ENCODE measurements around the gene LRRC42.
"Not testable (repeated sequence)": the region's sequence is repeated elsewhere in the genome, so short reads cannot be mapped to it uniquely, and the experiment has no call there.

The LRRC42 gene

GRCh38 chr1:53943090-53943489, 3.1 kb upstream of the LRRC42 start:
- DNase-seq = no peak

DNA sequence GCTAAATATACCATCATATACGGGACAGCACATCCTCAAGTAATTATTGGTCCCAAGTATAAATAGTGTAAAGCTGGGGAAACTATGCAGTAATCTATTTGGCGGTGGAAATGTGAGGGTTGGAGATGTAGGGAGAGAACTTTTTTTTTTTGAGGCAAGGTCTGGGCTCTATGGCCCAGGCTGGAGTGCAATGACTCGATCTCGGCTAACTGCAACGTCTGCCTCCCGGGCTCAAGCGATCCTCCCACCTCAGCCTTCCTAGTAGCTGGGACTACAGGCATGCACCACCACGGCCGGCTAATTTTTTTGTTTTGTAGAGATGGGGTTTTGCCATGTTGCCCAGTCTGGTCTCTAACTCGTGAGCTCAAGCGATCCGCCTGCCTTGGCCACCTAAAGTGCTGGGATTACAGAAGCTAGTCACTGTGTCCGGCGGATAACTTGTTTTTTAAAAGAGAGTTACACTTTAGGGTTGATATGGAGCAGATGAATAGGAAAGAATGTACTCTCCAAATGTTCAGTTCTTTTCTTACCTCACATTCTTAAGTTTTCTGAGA, 2.6 kb upstream of the LRRC42 start:
- DNase-seq = no peak

GRCh38 chr1:53944469-53945182, 1.5 kb upstream of the LRRC42 start:
- no peak for DNase-seq

GRCh38 chr1:53945183-53945432, 1.0 kb upstream of the LRRC42 start:
- no peak for DNase-seq

- peak; percentile 97 for DNase-seq
Observed at GRCh38 chr1:53945433-53946251, 508 bp upstream of the LRRC42 start, which contains the start of gene IFT25. TSS of gene IFT25 (minus strand) at chr1:53945699. CDS start at chr1:53940082, 5,617 bp downstream.

DNA sequence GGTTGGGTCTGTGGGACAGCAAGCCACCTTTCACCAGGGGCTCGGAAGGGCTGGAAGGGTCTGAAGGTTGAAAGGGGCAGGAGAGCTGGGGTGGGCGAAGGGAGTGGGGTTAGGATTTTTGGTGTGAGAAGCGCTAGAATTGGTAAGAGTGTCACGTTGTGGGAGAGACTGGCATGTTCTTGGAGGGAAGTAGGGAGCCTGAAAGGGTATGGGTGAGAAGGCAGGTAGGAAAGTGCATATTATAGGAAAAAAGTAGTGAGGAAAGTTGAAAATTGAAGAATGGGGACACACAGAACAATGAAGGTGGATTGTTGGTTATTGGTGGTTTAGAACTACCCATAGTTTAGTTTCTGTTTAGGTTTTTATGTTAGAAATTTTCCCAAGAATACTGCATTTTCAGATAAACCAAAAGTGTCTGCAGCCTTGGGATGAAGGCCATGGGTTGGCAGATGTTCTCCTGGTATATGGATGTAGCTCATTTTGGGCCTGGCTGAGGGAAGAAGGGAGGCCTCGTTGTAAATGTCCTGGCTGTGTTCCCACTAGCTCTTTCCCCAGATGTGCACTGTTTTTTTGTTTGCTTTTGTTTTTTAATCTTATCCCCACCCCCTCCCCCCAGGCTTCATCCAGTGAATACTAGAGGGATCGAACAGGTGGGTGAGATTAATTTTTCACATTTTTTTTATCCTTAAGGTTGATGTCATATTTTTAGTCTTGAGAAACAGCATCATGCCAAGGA, 1.2 kb downstream of the LRRC42 start:
- DNase-seq = no peak

DNA sequence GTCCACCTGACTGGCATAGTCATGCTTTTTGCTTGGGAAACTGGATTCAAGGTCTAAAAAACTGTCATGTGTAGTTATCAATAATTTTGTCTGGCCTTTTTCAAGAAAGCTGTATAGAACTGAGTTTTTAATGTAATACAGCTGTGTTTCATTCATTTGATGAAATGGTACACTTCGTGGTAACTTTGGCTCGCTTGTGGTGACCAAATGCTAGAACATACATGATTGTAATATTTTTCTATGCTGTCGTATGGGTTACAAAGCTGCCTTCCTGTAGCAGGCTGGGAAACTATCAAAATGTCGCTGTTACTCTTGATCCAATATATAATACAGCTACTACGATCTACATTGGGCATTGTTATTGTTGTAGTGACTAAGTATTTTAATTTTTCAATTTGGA, 2.1 kb downstream of the LRRC42 start:
- no peak for DNase-seq

DNA sequence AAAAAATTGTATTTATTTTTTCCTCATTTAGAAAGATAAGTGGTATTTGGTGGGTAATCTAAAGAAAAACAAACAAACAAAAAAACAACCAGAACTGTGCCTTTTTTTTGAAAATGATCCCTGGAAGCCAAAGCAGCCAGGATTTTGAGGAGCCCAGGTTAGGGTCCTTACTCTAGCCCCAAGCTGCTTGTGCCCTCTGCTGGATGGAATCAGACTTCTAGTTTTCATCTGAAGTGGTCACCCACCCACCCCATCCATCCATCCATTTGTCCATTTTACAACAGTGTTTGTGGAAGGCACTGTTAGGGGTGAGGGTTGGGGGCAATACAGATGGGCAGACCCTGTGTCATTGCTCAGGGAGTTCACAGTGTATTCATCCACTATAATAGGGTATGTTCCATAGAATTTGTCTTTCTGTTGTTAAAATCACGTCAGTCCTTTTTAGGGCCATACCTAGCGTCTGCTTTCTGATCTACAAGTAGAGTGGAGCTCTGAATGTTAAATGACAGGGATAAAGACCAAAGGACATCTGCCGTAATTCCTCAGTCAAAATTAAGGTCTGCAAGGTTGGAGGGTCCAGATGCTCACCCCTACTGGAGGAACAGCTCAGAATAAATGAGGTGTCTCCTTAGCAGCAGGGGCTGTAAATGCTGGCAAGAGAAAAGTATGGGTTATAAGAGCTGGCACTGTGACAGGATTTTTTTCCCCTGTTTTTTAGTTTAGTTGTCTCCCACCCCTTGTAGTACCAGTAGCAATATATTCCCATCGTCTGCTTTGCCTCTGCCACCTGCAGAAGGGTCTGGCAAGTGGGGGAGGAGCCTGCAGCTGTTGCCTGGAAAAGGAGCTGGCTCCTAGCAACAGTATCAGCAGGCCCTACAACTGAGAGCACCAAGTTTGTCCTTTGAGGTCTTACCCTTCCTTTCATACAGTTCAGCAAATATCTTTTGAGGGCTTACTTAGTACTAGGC, 3.2 kb downstream of the LRRC42 start:
- DNase-seq = peak; percentile 37

GRCh38 chr1:53951697-53952096, 5.5 kb downstream of the LRRC42 start:
- no peak for DNase-seq

- DNase-seq = no peak
Observed at GRCh38 chr1:53954128-53954527, 8.0 kb downstream of the LRRC42 start.

DNA sequence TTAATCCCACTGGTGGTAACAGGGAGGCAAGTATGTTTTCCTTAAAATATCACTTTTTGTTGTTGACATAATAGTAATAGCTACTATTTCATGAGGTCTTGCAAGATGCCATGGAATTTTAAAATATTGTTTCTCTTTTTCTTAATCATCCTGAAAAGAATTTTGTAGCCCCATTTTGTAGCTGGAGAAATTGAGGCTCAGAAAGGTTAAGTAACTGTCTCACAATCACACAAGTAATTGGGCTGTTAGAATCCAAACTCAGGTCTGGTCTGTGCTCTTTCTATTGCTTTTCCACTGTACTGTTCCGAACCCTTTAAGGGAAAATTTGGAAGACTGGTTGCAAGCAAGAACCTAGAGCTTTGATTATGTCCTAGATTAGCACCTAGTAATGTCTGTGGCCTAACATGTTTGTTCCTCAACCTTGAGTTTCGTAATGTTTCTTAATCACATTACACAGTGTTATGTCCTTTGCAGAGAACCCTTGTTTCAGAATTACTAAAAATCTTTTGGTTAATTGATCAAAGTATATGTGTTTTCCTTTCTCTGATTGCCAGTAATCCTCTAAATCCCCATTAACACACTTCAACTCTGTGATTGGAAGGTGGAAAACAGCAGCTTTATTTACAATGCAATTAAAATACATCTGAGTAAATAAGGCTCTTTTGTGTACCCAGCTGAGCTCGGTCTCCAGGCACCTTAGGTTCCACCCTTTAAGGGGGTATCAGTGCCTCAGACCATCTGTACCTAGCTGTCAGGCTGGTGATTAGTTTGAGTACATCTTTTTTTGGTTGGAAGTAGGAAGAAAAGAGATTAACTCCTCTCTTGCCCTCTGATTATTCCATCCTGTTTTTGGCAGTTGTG, 10.4 kb downstream of the LRRC42 start:
- no peak for DNase-seq

- no peak for DNase-seq
Observed at GRCh38 chr1:53957194-53957818, 11.2 kb downstream of the LRRC42 start.

- peak; percentile 69 for DNase-seq
Observed at GRCh38 chr1:53959664-53960250, 13.6 kb downstream of the LRRC42 start.

GRCh38 chr1:53962395-53962794, 16.2 kb downstream of the LRRC42 start:
- no peak for DNase-seq

DNA sequence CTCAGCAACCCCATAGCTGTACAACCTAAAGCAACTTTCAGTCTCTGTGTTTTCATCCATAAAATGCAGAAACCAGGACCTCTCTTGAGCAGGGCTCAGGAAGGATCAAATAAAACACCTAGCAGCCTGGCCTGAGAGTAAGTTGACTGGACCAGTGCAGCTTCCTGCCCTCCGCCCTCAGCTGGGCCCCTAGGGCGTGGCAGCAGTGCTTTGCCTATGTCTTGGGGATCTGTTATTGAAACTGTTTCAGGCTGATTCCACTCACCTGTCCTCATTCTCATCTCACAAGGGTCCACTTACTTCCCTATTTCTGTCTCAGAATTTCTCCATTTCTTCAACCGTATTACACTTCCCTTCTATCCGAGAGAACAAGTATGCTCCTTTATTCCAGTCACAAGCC, 17.3 kb downstream of the LRRC42 start:
- no peak for DNase-seq

DNA sequence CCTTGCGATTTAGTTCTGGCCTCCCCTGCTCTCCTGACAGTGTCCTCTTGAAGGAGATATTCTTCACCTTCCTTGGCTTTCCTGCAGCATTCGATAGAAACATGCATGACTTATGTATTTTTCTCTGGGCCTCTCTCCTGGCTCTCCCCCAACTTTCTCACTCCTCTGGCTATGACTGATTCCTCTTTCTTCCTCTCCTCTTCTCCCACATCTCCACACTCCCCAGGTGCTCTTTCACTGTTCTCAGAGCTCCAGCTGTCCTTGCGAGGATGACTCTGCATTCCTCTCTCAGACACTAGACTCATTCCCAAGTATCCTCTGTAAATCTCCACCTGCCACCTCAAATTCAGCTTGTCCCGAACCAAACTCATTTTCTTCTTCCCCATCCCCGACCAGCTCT, 18.0 kb downstream of the LRRC42 start:
- no peak for DNase-seq

DNA sequence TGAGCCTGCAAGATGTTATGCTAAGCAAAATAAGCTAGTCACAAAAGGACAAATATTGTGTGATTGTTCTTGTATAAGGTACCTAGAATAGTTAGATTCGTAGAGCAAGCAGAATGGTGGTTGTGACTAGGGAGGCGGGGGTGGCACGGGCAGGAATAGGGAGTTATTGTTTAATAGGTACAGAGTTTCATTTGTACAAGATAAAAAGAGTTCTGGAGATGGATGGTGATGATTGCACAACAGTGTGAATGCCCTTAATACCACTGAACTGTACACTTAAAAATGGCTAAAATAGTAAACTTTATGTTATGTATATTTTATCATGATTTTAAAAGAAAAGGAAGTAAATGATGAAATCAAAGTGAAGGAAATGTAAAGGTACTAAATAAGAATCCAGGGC, 20.6 kb downstream of the LRRC42 start:
- no peak for DNase-seq

DNA sequence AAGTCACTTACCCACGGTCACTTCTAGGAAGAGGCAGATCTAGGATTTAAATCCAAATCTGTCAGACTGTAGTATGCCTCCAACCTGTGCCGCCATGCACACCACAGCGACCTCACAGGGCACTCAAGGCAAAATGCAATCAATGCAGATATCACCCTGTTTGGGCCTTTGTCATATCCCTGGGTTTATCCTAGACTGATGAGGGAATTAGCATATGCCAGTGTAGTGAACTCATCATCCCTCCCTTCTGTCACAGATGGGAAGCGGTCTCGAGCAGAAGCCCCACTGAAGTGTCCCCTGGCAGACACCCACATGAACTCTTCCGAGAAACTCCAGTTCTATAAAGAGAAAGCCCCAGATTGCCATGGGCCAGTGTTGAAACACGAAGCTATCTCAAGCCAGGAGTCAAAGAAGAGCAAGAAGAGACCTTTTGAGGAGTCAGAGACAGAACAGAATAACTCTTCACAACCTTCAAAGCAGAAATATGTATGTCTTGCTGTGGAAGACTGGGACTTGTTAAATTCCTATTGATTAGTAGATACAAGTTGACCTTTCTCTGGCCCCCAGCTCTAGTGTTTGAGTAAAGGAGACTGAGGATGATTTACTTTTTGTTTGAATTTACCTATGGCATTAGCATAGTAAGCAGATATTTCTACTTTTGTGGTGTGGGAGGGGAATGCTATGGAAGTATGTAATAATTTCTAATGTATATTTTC, 21.4 kb downstream of the LRRC42 start:
- no peak for DNase-seq

GRCh38 chr1:53968125-53968513, 22.0 kb downstream of the LRRC42 start:
- no peak for DNase-seq

DNA sequence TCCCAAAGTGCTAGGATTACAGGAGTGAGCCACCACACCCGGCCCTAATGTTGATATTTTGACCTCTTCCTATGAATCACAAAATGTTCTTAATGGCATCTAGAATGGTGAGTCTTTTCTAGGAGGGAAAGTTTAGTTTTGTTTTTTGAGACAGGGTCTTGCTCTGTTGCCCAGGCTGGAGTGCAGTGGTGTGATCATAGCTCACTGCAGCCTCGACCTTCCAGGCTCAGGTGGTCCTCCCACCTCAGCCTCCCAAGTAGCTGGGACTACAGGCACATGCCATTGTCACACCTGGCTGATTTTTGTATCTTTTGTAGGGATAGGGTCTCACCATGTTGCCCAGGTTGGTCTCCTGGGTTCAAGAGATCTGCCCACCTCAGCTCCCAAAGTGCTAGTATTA, 23.2 kb downstream of the LRRC42 start:
- DNase-seq = not testable (repeated sequence)

All from CD4-positive, alpha-beta T cell treated with Interleukin-12 subunit alpha and Interleukin-12 subunit beta, for 1 hour (primary cell).